ENCODE data around the gene TRPM8.

DNA sequence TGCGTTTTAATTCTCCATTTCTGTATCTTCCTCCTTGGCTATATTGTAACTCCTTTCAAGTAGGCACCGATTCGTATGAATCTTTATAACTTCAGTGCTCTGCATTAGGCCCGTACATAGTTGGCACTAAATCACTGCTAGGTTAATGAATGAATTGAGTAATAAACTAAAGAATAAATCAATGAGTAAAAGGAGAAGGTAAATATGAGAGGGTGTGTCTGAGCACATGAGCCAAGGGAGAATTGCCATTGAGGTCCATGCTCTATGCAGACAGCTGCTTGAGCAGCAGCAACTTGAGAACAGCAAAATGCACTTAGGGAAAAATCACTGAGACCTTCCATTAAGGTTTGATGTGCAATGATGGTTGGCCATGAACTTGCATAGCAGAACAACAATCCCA is 11.2 kb upstream of the TRPM8 start:
- no peak for TF ChIP-seq CTCF (conservative IDR thresholded peaks at IDR 0.05; ENCODE audit: low read depth in 2 of 2)
- TF ChIP-seq POLR2AphosphoS5 (IDR thresholded peaks at IDR 0.05; ENCODE audit: low read depth): no peak
- TF ChIP-seq, protein P1, sequence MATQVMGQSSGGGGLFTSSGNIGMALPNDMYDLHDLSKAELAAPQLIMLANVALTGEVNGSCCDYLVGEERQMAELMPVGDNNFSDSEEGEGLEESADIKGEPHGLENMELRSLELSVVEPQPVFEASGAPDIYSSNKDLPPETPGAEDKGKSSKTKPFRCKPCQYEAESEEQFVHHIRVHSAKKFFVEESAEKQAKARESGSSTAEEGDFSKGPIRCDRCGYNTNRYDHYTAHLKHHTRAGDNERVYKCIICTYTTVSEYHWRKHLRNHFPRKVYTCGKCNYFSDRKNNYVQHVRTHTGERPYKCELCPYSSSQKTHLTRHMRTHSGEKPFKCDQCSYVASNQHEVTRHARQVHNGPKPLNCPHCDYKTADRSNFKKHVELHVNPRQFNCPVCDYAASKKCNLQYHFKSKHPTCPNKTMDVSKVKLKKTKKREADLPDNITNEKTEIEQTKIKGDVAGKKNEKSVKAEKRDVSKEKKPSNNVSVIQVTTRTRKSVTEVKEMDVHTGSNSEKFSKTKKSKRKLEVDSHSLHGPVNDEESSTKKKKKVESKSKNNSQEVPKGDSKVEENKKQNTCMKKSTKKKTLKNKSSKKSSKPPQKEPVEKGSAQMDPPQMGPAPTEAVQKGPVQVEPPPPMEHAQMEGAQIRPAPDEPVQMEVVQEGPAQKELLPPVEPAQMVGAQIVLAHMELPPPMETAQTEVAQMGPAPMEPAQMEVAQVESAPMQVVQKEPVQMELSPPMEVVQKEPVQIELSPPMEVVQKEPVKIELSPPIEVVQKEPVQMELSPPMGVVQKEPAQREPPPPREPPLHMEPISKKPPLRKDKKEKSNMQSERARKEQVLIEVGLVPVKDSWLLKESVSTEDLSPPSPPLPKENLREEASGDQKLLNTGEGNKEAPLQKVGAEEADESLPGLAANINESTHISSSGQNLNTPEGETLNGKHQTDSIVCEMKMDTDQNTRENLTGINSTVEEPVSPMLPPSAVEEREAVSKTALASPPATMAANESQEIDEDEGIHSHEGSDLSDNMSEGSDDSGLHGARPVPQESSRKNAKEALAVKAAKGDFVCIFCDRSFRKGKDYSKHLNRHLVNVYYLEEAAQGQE (IDR thresholded peaks at IDR 0.05; ENCODE audit: unreplicated experiment): no peak
- TF ChIP-seq ZNF114 (CRISPR knock-in tag; IDR thresholded peaks at IDR 0.05): no peak
- TF ChIP-seq EZH2 (IDR thresholded peaks at IDR 0.05; ENCODE audit: low read depth, unreplicated experiment): no peak
- no peak for TF ChIP-seq STAT1 (IDR thresholded peaks at IDR 0.05; ENCODE audit: unreplicated experiment)
- no peak for TF ChIP-seq ZNF331 (CRISPR knock-in tag; IDR thresholded peaks at IDR 0.05; ENCODE audit: low read depth)
- no peak for TF ChIP-seq JUNB (IDR thresholded peaks at IDR 0.05; ENCODE audit: unreplicated experiment)
- TF ChIP-seq ZNF462 (CRISPR knock-in tag; IDR thresholded peaks at IDR 0.05): no peak
- no peak for TF ChIP-seq EZH2phosphoT487 (IDR thresholded peaks at IDR 0.05; ENCODE audit: unreplicated experiment)

Data from GM23338 (cell line).